Endodermal cell (in vitro differentiated cells): Measurements from ENCODE around the gene F2RL2. TPM values are rescaled to one million over a fixed set of nuclear protein-coding genes. Genes with fewer than 3 reads are reported as not detected.
A peak's percentile ranks its signal among the peaks of the same experiment; 100 is the strongest.

Experiments used
- DNase-seq: peaks from one replicate; pipeline ENCODE4 v3.0.0-alpha.2; 2017
- H3K27ac ChIP-seq: 2 replicates; pipeline ENCODE4 v1.5.1; 2013; ENCODE audit warnings: mild to moderate bottlenecking, low read depth, low read length, moderate library complexity
- H3K27me3 ChIP-seq: 2 replicates; pipeline ENCODE4 v1.6.1; 2013; ENCODE audit warnings: mild to moderate bottlenecking, low read length, moderate library complexity; ENCODE audit not compliant: insufficient read depth, control insufficient read depth, poor library complexity, severe bottlenecking
- H3K36me3 ChIP-seq: 2 replicates; pipeline ENCODE4 v1.7.0; 2013; ENCODE audit warnings: mild to moderate bottlenecking, low read length, moderate library complexity; ENCODE audit not compliant: control insufficient read depth, insufficient read depth
- H3K4me1 ChIP-seq: one replicate; pipeline ENCODE4 v1.7.0; 2013; ENCODE audit warnings: low read length; ENCODE audit not compliant: control insufficient read depth, insufficient read depth
- H3K4me3 ChIP-seq: 2 replicates; pipeline ENCODE4 v1.5.1; 2013; ENCODE audit warnings: mild to moderate bottlenecking, low read length, moderate library complexity
- H3K9ac ChIP-seq: 2 replicates; pipeline ENCODE4 v1.6.1; 2013; ENCODE audit warnings: mild to moderate bottlenecking, low read length, moderate library complexity; ENCODE audit not compliant: poor library complexity, severe bottlenecking; ENCODE audit errors: extremely low read depth
- H3K9me3 ChIP-seq: 2 replicates; pipeline ENCODE4 v1.6.1; 2013; ENCODE audit warnings: mild to moderate bottlenecking, low read length, moderate library complexity; ENCODE audit not compliant: control insufficient read depth
- H3K27ac Mint-ChIP-seq: 2 replicates; pipeline ENCODE4 v1.8.0; 2020; ENCODE audit warnings: mixed read lengths
- H3K27me3 Mint-ChIP-seq: 2 replicates; pipeline ENCODE4 v1.8.0; 2021; ENCODE audit warnings: mild to moderate bottlenecking, mixed read lengths; ENCODE audit not compliant: insufficient read depth
- H3K36me3 Mint-ChIP-seq: 2 replicates; pipeline ENCODE4 v1.8.0; 2020; ENCODE audit warnings: low read depth, mixed read lengths
- H3K4me1 Mint-ChIP-seq: 2 replicates; pipeline ENCODE4 v1.8.0; 2020; ENCODE audit warnings: mixed read lengths
- H3K4me3 Mint-ChIP-seq: 2 replicates; pipeline ENCODE4 v1.8.0; 2020; ENCODE audit warnings: mild to moderate bottlenecking, moderate library complexity, mixed read lengths
- H3K9me3 Mint-ChIP-seq: 2 replicates; pipeline ENCODE4 v1.8.0; 2020; ENCODE audit warnings: mild to moderate bottlenecking, mixed read lengths
- CTCF ChIP-seq: fragments of 200-600 bp; sonication (generic); conservative IDR thresholded peaks from 2 replicates; pipeline ENCODE4 v1.5.0; 2021; ENCODE audit warnings: antibody characterized with exemption, mild to moderate bottlenecking
- WGBS, 2 experiments: methylation state at CpG; one replicate each; pipeline versions ENCODE4 v1.1.5 to v1.1.7; 2013; ENCODE audit warnings: missing lambda C conversion rate in 2 of 2, mixed read lengths in 1 of 2; ENCODE audit not compliant: insufficient coverage in 1 of 2, insufficient read length in 1 of 2; 5-methylcytosine and 5-hydroxymethylcytosine counted together
- total RNA-seq, 2 donors: library from RNA; stranded (reverse); fragmentation: NEBNext Ultra II Directional in 1 of 2; extraction: Animal tissue kit (Norgen Biotek cat#: 25700) in 1 of 2; gene quantifications; 2 replicates in 1 of 2; 3 replicates in 1 of 2; pipeline ENCODE4 v1.2.1, GENCODE V29; 2021

Gene F2RL2
- total RNA-seq, 2 donors from 2014 or later = 0.18 to 0.53 TPM

DNA sequence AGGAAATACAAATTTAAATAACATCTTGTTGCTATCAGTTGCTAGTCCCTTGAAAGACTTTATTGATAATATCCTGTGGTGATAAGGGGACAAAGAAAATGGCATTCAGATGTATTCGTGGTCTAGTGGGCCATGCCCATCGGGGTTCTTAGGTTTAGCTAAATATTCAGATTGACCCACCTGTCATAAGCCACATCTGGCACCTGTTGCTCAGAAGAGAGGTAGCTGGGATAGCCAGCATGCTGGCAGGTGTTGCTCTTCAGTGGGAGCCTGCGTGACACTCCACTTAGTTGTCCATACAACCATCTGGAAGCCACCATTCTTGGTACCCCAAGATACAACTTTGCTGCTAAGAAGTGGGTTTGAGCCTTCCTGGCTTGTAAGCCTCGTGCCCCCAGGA, 36.7 kb downstream of the F2RL2 start:
- Mint-ChIP-seq H3K36me3 (no peaks in the 10 kb centered on the region), H3K27ac (no peak overlapping the region), H3K4me3 (no peak overlapping the region), H3K4me1 (peaks cover 15% of the 10 kb centered on the region), H3K27me3 (peaks cover 11% of the 10 kb centered on the region), H3K9me3 (no peaks in the 10 kb centered on the region)
- no peak overlapping the region for H3K4me3 ChIP-seq
- no peaks in the 10 kb centered on the region for H3K36me3 ChIP-seq
- no peak overlapping the region for H3K27ac ChIP-seq
- no peaks in the 10 kb centered on the region for H3K27me3 ChIP-seq
- H3K9ac ChIP-seq = no peak overlapping the region
- no peaks in the 10 kb centered on the region for H3K9me3 ChIP-seq
- 89 to 92% methylated on average over 1 to 4 of the region's 4 CpGs for WGBS, 2 experiments
- no peak for DNase-seq
- peaks cover 9% of the 10 kb centered on the region for H3K4me1 ChIP-seq
- TF ChIP-seq CTCF = no peak

- Histone ChIP-seq H3K27me3 (no peaks in the 10 kb centered on the region), H3K9me3 (no peaks in the 10 kb centered on the region), H3K9ac (no peak overlapping the region), H3K27ac (no peak overlapping the region), H3K4me1 (peaks cover 9% of the 10 kb centered on the region), H3K36me3 (no peaks in the 10 kb centered on the region), H3K4me3 (no peak overlapping the region)
- WGBS, 2 experiments = 90 to 92% methylated on average over 2 to 3 of the region's 3 CpGs
- H3K27me3 Mint-ChIP-seq = peaks cover 10% of the 10 kb centered on the region
- no peak for TF ChIP-seq CTCF
- H3K4me3 Mint-ChIP-seq = no peak overlapping the region
- H3K36me3 Mint-ChIP-seq = no peaks in the 10 kb centered on the region
- no peak for DNase-seq
- no peak overlapping the region for H3K27ac Mint-ChIP-seq
- no peaks in the 10 kb centered on the region for H3K9me3 Mint-ChIP-seq
- H3K4me1 Mint-ChIP-seq = peaks cover 16% of the 10 kb centered on the region
These were observed 37.4 kb downstream of the F2RL2 start for GRCh38 chr5:76585783-76586217.

- H3K4me1 Mint-ChIP-seq = peaks cover 16% of the 10 kb centered on the region
- Histone ChIP-seq H3K9ac (no peak overlapping the region), H3K36me3 (no peaks in the 10 kb centered on the region), H3K9me3 (no peaks in the 10 kb centered on the region), H3K4me3 (no peak overlapping the region), H3K4me1 (peaks cover 9% of the 10 kb centered on the region), H3K27ac (no peak overlapping the region), H3K27me3 (no peaks in the 10 kb centered on the region)
- DNase-seq = no peak
- 66 to 70% methylated on average over 3 to 6 of the region's 7 CpGs for WGBS, 2 experiments
- H3K9me3 Mint-ChIP-seq = no peaks in the 10 kb centered on the region
- H3K36me3 Mint-ChIP-seq = no peaks in the 10 kb centered on the region
- peaks cover 13% of the 10 kb centered on the region for H3K27me3 Mint-ChIP-seq
- H3K27ac Mint-ChIP-seq = no peak overlapping the region
- peak; percentile 67 for TF ChIP-seq CTCF
- no peak overlapping the region for H3K4me3 Mint-ChIP-seq
These were observed 39.8 kb downstream of the F2RL2 start for GRCh38 chr5:76583163-76584047.
